ENCODE data around the gene ASTN1.

DNA sequence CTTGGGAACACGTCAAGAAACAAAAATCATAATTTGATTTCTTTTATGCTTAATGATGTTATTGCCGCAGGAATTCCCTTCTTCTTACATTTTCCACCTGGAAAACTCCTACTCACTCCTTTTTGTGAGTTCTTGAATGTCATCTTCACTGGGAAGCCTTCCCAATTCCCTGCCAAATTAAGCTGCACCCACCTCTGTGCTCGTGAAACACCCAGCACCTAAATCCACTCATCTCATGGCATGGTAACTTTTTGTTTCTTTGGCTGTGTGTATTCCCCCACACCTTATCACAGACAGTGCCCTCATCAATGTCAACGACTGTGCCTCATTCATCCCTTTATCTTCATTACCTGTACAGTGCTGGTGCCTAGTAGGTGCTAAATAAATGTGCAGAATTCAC, 45.6 kb downstream of the ASTN1 start:
- TF ChIP-seq, protein P1, sequence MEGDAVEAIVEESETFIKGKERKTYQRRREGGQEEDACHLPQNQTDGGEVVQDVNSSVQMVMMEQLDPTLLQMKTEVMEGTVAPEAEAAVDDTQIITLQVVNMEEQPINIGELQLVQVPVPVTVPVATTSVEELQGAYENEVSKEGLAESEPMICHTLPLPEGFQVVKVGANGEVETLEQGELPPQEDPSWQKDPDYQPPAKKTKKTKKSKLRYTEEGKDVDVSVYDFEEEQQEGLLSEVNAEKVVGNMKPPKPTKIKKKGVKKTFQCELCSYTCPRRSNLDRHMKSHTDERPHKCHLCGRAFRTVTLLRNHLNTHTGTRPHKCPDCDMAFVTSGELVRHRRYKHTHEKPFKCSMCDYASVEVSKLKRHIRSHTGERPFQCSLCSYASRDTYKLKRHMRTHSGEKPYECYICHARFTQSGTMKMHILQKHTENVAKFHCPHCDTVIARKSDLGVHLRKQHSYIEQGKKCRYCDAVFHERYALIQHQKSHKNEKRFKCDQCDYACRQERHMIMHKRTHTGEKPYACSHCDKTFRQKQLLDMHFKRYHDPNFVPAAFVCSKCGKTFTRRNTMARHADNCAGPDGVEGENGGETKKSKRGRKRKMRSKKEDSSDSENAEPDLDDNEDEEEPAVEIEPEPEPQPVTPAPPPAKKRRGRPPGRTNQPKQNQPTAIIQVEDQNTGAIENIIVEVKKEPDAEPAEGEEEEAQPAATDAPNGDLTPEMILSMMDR (conservative IDR thresholded peaks at IDR 0.05; ENCODE audit: low read depth, low read length), result no peak
- TF ChIP-seq SMC3 (IDR thresholded peaks at IDR 0.05; ENCODE audit: low read depth, low read length) (no peak), RAD21 (IDR thresholded peaks at IDR 0.05; ENCODE audit: low read length) (no peak), POLR2A (IDR thresholded peaks at IDR 0.05; ENCODE audit: low read depth, low read length) (no peak), CEBPB (IDR thresholded peaks at IDR 0.05; ENCODE audit: low read depth, low read length) (no peak), MAZ (IDR thresholded peaks at IDR 0.05; ENCODE audit: borderline replicate concordance, low read depth, low read length) (no peak), RCOR1 (IDR thresholded peaks at IDR 0.05; ENCODE audit: insufficient replicate concordance, low read length) (no peak), BHLHE40 (IDR thresholded peaks at IDR 0.05; ENCODE audit: low read depth, low read length) (no peak)
- TF ChIP-seq, protein P2, sequence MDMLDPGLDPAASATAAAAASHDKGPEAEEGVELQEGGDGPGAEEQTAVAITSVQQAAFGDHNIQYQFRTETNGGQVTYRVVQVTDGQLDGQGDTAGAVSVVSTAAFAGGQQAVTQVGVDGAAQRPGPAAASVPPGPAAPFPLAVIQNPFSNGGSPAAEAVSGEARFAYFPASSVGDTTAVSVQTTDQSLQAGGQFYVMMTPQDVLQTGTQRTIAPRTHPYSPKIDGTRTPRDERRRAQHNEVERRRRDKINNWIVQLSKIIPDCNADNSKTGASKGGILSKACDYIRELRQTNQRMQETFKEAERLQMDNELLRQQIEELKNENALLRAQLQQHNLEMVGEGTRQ (IDR thresholded peaks at IDR 0.05; ENCODE audit: low read depth, low read length), result no peak
- TF ChIP-seq, protein P3, sequence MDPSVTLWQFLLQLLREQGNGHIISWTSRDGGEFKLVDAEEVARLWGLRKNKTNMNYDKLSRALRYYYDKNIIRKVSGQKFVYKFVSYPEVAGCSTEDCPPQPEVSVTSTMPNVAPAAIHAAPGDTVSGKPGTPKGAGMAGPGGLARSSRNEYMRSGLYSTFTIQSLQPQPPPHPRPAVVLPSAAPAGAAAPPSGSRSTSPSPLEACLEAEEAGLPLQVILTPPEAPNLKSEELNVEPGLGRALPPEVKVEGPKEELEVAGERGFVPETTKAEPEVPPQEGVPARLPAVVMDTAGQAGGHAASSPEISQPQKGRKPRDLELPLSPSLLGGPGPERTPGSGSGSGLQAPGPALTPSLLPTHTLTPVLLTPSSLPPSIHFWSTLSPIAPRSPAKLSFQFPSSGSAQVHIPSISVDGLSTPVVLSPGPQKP (IDR thresholded peaks at IDR 0.05; ENCODE audit: borderline replicate concordance, low read depth, low read length), result no peak

All from IMR-90 (cell line).